ENCODE results near the gene POLR2C.

DNA sequence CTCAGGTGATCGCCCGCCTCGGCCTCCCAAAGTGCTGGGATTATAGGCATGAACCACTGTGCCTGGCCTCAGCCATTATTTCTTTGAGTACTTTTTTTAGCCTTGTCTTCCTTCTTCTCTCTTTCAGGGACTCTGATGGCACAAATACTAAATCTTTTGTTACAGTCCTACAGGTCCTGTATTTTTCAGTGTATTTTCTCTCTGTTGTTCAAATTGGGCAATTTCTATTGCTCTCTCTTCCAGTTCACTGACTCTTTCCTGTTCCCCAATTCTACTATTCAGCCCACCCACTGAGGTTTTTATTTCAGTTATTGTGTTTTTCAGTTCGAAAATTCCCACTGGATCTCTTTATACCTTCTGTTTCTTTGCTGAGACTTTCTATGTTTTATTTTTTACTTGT lies 31.3 kb downstream of the POLR2C start:
- TF ChIP-seq, protein P1, sequence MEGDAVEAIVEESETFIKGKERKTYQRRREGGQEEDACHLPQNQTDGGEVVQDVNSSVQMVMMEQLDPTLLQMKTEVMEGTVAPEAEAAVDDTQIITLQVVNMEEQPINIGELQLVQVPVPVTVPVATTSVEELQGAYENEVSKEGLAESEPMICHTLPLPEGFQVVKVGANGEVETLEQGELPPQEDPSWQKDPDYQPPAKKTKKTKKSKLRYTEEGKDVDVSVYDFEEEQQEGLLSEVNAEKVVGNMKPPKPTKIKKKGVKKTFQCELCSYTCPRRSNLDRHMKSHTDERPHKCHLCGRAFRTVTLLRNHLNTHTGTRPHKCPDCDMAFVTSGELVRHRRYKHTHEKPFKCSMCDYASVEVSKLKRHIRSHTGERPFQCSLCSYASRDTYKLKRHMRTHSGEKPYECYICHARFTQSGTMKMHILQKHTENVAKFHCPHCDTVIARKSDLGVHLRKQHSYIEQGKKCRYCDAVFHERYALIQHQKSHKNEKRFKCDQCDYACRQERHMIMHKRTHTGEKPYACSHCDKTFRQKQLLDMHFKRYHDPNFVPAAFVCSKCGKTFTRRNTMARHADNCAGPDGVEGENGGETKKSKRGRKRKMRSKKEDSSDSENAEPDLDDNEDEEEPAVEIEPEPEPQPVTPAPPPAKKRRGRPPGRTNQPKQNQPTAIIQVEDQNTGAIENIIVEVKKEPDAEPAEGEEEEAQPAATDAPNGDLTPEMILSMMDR (IDR thresholded peaks at IDR 0.05; ENCODE audit: insufficient read depth, low read depth, low read length), result no peak
- TF ChIP-seq EZH2 (IDR thresholded peaks at IDR 0.05; ENCODE audit: insufficient read depth, low read length), result no peak
